ENCODE data around the gene LRRC71.
A peak's percentile ranks its signal among the peaks of the same experiment; 100 is the strongest.

The LRRC71 gene

DNA sequence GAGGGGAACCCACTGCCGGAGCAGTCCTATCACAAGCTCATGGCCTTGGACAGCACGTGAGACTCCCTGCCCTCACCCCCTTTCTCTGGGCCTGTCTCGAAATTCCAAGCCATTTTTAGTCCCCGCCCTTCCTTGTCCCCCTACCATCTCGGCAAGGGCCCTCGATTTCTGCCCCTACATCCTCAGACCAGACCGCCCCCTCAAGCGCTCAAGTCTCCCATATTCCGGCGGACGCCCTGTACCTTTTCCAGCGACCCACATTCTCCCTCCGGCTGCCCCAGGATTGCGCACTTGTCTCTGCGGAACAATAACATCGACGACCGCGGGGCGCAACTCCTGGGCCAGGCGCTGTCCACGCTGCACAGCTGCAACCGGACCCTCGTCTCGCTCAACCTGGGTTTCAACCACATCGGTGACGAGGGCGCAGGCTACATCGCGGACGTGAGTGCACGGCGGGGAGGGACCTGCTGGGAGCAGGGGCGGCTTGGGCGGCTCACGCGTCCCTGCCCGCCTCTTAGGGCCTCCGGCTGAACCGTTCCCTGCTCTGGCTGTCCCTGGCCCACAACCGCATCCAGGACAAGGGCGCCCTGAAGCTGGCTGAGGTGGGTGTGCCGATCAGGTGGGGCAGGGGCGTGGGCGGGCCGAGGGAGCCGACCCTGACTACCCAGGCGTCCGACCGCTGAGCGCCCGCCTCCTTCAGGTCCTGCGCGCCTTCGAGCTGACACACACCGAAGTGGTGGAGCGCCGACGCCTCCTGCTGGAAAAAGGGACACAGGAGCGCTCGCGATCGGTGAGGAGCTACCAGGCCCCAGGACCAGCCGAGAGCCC, 7.0 kb downstream of the LRRC71 start:
- peak; percentile 47 for DNase-seq (ENCODE audit: low read depth)

DNA sequence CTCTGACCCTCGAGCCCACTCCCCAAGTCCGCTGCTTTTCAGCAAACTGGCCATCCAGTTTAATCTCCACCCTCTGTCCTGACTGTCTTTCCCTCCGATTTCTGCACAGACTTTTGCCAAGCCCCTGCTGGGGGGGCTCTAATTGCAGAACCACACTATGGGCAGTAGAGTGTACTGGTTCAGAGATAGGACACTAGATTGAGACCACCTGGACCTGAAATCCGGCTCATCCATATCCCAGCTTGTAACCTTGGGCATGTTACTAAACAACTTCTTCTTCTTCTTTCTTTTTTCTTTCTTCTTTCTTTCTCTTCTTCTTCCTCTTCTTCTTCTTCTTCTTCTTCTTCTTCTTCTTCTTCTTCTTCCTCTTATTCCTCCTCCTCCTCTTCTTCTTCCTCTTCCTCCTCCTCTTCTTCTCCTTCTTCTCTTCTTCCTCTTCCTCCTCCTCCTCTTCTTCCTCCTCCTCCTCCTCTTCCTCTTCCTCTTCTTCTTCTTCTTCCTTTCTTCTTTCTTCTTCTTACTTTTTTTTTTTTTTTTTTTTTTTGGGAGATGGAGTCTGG, 7.7 kb downstream of the LRRC71 start:
- DNase-seq (ENCODE audit: low read depth): no peak

- no peak for DNase-seq (ENCODE audit: low read depth)
Observed at GRCh38 chr1:156929596-156930238, 9.3 kb downstream of the LRRC71 start.

DNA sequence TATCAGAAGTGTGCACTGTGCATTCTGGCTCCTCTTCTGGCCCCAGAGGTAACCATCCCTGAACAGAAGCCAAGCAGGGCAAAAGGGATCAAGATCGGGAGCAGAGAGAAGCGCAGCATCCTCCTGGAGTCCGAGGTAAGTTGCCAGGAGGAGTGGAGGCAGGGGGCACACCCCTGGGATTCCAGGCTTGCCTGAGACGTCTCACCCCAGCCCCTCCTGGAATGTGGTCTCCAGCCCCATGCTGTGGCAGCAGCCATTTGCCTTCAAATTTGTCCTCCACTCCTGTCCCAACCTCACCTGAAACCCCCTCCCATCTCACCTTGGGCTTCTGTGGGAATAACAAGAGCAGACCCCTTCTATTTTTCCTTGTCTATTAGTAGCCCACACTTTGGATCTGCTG, 10.1 kb downstream of the LRRC71 start:
- no peak for DNase-seq (ENCODE audit: low read depth)

DNA sequence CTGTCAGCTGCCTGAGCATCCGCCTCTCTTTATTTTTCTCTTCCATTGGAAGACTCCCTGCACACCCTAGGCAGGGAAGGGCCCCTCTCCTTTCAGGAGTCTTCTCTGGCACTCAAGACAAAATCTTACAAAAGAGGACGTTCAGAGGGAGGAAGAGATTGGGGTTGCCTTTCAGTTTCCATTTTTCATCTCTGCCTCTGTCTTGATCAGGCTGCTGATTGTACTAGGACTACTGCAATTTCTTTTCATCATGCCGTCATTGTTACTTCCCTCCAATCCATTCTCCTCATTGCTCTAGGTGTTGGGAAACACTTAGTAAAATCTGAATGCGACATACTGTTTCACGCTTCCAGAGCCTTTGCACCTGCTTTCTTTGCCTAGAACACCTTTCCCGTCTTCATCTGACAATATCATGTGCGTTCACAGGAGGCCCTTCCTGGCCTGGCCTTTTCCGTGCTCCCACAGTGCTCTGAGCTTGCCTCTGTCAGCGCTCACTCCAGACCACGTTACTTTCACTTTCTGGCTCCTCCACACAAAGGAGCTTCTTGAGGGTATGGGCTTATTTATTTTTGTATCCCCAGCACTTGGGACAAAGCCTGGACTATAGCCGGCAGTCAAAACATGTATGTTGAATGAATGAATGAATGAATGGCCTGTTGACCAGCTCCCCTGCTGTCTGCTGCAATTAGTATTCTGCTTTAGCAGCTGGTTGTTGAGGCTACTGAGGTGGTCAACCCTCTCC, 10.9 kb downstream of the LRRC71 start:
- DNase-seq (ENCODE audit: low read depth): no peak

DNA sequence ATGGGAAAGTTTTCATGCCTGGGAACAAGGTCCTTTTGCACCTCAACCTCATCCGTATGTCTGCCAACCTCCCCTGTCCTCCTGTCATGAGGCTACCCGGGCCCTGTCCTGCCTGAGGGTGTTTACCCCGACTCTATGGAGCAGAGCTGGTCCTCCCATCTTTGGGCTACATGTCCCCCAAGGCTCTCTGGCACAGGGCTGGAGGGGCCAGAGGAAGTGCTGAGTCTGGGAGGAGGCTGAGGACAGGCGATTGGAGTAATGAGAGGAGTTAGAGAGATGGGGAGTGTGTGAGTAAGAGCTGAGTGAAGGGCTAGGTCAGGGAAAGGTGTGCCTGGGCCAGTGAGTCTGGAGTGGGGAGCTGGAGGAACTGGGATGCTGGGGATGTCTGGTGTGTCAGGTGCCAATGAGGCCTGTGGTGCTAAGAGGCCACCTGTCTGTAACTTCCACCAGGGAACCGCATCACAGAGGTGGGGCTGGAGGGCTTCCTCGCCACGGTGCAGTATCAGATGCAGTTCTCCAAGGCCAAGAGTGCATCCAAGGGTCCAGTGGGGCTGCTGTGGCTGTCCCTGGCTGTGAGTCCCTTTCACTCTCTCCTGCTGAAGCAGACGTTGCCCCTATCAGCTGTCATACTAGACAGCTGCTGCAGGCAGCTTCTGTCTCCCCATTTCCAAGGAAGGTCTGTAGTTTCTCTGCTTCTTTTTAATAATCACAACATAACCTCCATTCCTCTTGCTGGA, 11.7 kb downstream of the LRRC71 start:
- no peak for DNase-seq (ENCODE audit: low read depth)

DNA sequence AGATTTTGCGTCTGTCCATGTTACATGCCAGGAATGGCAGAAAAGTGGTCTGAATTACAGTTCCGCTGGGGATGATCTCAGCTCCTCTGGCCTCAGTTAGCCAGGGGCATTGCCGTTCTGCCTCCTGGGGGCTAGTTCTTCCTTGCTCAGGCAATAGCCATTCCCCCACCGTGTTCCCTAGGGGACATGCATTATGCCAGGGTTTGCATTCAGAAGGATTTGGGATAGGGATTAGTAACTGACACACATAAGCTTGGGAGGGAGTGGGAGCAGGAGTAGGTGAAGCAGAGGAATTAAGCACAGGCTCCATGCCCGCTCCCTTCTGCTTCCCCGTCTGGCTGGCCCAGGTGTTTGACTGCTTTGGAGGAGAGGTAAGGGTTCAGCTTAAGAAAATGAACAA, 12.7 kb downstream of the LRRC71 start:
- DNase-seq (ENCODE audit: low read depth): no peak

DNA sequence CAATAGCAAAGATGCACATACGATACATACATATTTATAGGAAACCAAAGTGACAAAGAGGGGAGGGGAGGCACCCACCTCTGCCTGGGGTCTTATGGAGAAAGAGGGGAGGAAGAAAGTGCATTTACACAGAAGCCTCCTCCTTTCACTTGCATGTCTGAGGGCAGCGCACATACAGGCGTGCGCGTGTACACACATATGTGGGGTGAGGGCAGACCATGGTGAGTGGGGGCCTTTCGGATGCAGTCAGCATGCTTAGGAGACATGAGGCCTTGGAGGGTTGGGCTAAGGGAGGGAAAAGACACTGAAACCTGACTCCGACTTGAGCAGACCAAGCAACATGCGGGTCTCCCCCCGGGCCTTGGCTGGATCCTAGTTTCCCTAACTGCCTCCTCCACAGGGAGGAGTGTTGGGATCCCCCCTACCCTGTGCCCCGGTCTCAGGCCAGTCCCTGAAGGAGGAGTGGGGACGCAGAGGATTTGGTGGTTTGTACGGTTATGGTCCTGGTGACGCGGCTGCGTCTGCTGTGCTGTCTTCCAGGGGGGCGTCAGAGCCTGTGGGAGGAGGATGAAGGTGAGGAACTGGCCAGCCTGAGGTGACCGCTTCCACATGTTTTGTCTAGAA, 15.2 kb downstream of the LRRC71 start:
- no peak for DNase-seq (ENCODE audit: low read depth)

DNA sequence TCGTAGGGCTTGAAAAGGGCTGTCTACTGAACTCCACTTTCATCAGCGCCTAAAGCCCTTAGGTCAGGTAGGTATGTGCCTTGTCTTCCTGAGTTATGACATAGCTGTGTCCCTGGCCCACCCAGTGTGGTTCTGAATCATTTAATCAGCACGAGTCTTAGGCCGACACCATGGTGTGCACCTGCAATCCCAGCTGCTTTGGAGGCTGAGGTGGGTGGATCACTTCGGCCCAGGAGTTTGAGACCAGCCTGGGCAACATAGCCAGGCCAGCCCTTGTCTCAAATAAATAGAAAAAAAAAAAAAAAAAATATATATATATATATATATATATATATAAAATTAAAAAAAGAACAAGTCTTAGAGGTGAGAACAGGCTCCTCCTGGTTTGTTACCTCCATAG, 15.8 kb downstream of the LRRC71 start:
- no peak for DNase-seq (ENCODE audit: low read depth)

DNA sequence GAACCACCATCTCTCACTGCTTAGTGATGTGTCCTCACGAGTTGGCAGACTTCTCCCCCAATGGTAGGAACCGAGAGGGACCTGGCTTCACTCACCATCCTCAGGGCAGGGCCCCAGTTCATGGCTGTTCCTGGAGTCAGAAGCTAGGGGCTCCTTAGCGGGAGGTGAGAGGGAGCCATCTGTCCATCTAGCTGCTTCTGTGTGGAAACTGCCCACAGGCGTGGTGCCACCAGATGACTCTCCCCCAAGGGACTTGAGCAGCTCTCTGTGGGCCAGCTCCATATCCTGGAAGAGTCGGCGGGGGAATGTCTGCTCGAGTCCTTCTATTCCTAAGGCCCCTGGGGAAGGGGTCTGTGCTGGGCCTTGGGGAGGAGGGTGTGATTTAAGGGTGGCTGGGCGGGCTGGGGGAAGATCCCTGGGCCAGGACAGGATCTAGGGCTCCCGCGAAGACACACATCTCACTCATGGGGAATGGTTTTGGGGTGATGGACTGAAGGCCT, 16.3 kb downstream of the LRRC71 start:
- DNase-seq (ENCODE audit: low read depth): no peak

DNA sequence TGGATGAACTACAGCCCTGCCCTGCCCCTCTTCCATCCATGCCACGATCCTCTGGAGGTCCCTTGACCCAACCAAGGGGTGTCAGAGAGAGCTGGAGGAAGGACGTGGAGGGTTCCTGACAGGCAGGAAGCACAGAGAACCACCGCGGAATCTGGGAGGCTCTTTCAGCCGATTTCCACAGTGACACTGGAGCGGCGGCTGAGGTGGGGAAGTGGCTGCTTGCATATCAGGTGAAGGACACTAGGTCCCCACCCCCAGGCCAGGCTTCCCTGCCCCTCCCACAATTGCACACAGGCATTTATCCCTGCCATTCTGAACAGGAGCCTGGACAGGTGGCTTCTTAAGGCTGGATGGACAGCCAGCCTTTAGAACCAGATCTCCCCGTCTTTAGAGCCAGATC, 17.5 kb downstream of the LRRC71 start:
- DNase-seq (ENCODE audit: low read depth): no peak

DNA sequence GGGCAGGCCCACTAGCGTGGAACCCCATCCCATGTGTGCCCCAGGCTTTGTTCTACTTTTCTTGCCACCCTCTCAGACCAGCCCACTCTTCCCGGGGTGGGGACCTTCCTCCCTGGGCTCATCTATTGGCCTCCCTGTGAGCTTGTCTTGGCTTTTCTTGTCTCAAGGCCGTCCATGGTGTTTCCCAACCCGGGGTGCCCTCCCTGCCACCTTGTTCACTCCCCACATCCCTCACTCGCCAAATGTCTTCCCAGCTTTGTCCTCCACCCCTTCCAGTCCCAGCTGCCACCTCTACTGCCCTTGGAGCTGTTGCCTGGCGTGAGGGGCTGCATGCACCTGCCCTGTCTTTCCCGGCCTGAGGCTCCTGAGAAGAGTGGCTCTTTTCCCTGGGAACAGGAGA, 18.4 kb downstream of the LRRC71 start:
- DNase-seq (ENCODE audit: low read depth): no peak

GRCh38 chr1:156939786-156940334, 19.4 kb downstream of the LRRC71 start:
- DNase-seq (ENCODE audit: low read depth): no peak

GRCh38 chr1:156941675-156942074, 21.2 kb downstream of the LRRC71 start:
- no peak for DNase-seq (ENCODE audit: low read depth)

GRCh38 chr1:156942176-156942575, 21.7 kb downstream of the LRRC71 start:
- no peak for DNase-seq (ENCODE audit: low read depth)

DNA sequence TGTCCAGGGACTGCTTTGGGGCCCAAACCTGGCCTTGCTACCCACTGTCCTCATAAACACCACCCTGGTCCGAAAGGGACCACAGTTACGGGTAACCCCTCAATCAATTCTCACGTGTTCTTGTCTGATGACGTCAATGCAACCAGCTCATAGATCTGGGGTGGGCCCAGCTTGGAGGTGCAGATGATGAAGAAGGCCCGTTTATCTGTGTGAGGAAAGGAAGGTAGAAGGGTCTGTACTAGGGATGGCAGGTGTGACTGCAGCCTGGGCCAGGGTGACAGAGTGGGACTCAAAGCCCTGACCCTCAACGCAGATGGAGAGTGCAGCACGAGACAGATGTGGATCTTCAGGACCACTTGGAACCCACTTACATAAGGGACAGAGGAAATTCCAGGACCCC, 22.1 kb downstream of the LRRC71 start:
- no peak for DNase-seq (ENCODE audit: low read depth)

DNA sequence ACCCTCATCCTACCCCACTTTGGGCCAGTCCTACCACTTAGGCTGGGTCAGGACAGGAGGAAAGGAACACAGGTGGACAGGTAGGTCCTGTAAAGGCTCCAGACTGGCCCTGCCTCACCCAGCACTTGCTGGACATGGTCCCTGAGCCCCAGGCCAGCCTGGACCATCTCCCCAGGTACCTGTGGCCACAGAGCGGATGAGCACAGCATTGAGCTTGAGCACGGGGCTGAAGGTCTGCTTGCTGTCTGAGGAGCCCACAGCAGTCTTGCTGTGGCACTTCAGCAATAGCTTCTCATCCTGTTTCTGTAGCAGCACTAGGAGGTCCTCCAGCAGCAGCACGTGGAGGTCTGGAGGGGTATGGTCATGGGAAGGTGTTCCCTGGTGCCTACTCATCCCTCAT, 23.3 kb downstream of the LRRC71 start:
- no peak for DNase-seq (ENCODE audit: low read depth)

DNA sequence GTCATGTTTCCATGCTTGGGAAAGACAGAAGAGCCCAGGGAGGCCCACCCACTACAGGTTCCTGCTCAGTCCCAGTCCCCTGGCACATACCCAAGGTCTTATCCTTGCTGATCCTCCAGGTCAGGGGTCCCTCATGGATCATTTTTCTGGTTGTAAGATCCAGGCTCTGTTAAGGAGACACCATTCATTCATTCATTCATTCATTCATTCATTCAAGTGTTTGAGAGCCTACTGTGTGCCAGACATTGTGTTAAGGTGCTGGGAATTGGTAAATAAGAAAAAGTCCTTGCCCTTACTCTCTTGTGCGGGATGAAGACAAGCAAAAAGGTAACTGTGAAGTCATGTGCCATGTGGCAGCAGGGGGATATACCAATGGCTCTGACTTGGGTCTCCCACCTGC, 23.8 kb downstream of the LRRC71 start:
- no peak for DNase-seq (ENCODE audit: low read depth)

DNA sequence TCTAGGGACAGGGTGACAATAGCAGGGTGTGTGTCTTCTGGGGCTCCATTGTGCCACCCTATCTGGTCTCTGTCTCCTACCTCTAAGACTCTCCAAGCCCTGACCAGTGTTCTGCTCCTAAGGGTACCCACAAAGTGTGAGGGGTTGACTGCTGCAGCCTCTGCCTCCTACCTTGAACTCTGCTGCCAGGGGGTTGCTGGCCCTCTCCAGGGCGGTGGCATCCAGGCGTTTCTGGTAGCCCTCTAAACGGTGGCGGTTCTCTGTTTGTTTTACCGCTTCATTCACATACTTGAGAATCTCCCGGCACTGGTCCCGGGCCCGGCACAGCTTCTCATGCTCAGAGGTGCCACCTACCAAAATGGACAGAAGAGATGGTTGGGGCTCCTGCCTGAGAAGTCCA, 24.4 kb downstream of the LRRC71 start:
- DNase-seq (ENCODE audit: low read depth): no peak

- DNase-seq (ENCODE audit: low read depth): no peak
Observed at GRCh38 chr1:156945881-156946661, 25.6 kb downstream of the LRRC71 start.
